Activated CD4-positive, alpha-beta T cell treated with anti-CD3 and anti-CD28 coated beads for 36 hours (primary cell): ENCODE measurements around the gene TERF2IP. TPM values are rescaled to one million over a fixed set of nuclear protein-coding genes. Genes with fewer than 3 reads are reported as not detected.

Source experiments
- ATAC-seq: fragments of 200-7000 bp; cut with Tn5 transposase; one replicate; pipeline ENCODE4 v1.10.0; 2021; ENCODE audit warnings: mild to moderate bottlenecking, moderate library complexity
- CTCF ChIA-PET: fragments of 350-600 bp; sonication (Branson Sonifier 250); formaldehyde crosslinking; loops from one replicate; lab custom pipeline; 2021; ENCODE audit warnings: antibody characterized with exemption; lab: Charles Lee
- POLR2A ChIA-PET: fragments of 350-600 bp; sonication (Branson Sonifier 250); formaldehyde crosslinking; loops from one replicate; lab custom pipeline; 2021; ENCODE audit warnings: antibody characterized with exemption, inconsistent platforms; lab: Charles Lee
- DNase-seq: peaks from one replicate; pipeline ENCODE4 v3.0.0-alpha.2; 2020
- H3K27ac Mint-ChIP-seq: one replicate; pipeline ENCODE4 v1.8.0; 2021; ENCODE audit warnings: mixed read lengths
- H3K27me3 Mint-ChIP-seq: one replicate; pipeline ENCODE4 v1.8.0; 2021; ENCODE audit warnings: mixed read lengths
- H3K36me3 Mint-ChIP-seq: one replicate; pipeline ENCODE4 v1.8.0; 2021; ENCODE audit warnings: low read depth, mixed read lengths
- H3K4me1 Mint-ChIP-seq: one replicate; pipeline ENCODE4 v1.8.0; 2021; ENCODE audit warnings: mixed read lengths
- H3K4me3 Mint-ChIP-seq: one replicate; pipeline ENCODE4 v1.8.0; 2021; ENCODE audit warnings: mild to moderate bottlenecking, moderate library complexity, mixed read lengths
- H3K9me3 Mint-ChIP-seq: one replicate; pipeline ENCODE4 v1.8.0; 2021; ENCODE audit warnings: low read depth, mixed read lengths
- intact Hi-C, 2 experiments: fragments of 100-400 bp; cut with DNase I in 1 of 2; cut with micrococcal nuclease in 1 of 2; formaldehyde crosslinking; loops; one replicate each; pipeline versions ENCODE4 v1.14.2 to v1.15.1; 2022 to 2024; cut with DNase I, micrococcal nuclease
- total RNA-seq, 2 experiments: library from RNA; stranded (reverse); gene quantifications; one replicate each; pipeline ENCODE4 v1.2.3, GENCODE V29; 2021

The TERF2IP gene
- total RNA-seq, 2 experiments from 2014 or later = 70.6 to 72.6 TPM

DNA sequence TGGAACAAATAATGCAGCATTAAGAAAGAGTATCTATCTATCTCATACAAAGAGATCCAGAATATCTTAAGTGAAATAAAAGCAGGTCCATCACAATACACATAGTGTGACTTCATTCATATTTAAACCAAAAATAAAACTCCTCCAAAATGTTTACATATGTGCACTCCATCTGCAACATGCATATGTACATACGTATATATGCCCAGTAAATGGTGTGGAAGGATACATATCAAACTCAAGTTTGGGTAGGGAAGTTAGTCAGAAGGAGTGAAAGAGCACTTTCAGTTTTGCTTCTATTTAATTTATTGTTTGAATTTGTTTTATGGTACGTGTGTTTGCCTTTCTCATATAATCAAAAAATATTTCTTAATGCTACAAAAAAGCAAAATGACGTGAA lies 12.5 kb upstream of the TERF2IP start:
- Mint-ChIP-seq H3K4me1 (peaks cover 3% of the 10 kb centered on the region), H3K9me3 (no peaks in the 10 kb centered on the region), H3K27ac (no peak overlapping the region), H3K4me3 (no peak overlapping the region), H3K27me3 (no peaks in the 10 kb centered on the region), H3K36me3 (peaks cover 71% of the 10 kb centered on the region)
- CTCF ChIA-PET = interaction anchor here (1.2 kb wide), 1 partner anchor 12 kb away, joined by 5 read pairs; the partner anchor contains the start of gene ADAT1
- DNase-seq = no peak
- no peak for ATAC-seq
- POLR2A ChIA-PET = interaction anchor here (1.0 kb wide), 1 partner anchor 10 kb away, joined by 3 read pairs; no protein-coding TSS in a partner anchor
- intact Hi-C loops = no loop called here

DNA sequence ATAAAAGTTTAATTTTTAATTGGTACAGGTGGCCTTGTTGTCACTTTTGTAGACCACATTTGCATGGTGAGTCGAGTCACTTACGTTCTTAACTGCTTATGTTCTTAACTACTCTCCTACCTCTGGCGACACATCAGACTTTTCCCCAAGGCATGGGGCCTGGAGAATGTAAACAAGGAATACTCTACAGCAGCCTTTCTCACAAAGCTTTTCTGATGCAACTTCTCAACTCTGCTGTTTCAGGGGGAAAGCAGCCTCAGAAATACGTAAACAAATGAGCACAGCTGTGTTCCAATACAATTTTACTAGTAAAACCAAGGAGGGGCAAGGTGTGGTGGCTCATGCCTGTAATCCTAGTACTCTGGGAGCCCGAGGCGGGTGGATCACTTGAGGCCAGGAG lies 7.0 kb upstream of the TERF2IP start:
- intact Hi-C loops = loop anchor here in 1 of 2 experiments (10.0 kb wide), 1 partner anchor 636 kb away; no protein-coding TSS in a partner anchor
- Mint-ChIP-seq H3K27ac (no peak overlapping the region), H3K9me3 (no peaks in the 10 kb centered on the region), H3K4me1 (peaks cover 32% of the 10 kb centered on the region), H3K36me3 (peaks cover 82% of the 10 kb centered on the region), H3K4me3 (no peak overlapping the region), H3K27me3 (no peaks in the 10 kb centered on the region)
- no peak for ATAC-seq
- ChIA-PET POLR2A (interaction anchor here (1.3 kb wide), 1 partner anchor 16 kb away, joined by 3 read pairs; no protein-coding TSS in a partner anchor), CTCF (no interaction called here)
- DNase-seq = no peak

DNA sequence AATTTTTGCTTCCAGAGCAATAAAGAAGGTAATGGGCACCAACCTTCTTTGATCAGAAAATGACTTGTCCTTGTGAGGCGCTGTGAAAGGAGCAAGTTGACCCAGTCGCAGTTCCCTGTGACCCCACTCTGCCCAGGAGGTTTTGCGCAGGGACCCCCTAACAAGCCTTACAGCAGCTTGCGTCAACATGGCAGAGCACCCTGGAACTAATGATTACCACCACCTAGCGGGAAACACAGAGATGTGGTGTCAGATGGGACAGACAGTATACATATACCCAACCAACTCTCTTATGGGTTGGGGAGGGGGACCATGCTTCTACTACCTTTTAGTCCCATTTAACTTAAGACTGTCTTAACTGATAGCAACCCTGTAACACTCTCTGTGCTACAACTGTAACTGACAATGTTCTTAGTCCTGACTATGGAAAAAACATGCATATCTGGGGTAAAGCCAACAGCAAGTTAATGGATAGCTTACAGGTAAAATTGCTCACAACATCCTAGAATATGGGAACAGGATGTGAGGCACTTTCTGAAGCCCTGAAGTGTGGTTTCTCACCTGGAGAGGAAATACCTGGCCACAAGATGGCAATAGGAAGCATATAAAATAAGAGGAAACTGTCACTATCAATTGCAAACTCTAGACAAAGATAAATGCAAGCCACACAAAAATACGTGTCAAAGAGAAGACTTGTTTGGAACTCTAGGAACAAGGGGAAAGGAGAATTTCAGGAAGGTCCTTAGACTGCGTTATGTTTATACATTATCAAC lies 3.1 kb upstream of the TERF2IP start:
- intact Hi-C loops = loop anchor here in 1 of 2 experiments (5.0 to 10.0 kb wide), 3 partner anchors 640 to 1568 kb away; no protein-coding TSS in a partner anchor
- Mint-ChIP-seq H3K27ac (peak overlapping the region; percentile 74), H3K4me3 (peak overlapping the region; percentile 50), H3K36me3 (peaks cover 71% of the 10 kb centered on the region), H3K4me1 (peaks cover 40% of the 10 kb centered on the region), H3K27me3 (no peaks in the 10 kb centered on the region), H3K9me3 (no peaks in the 10 kb centered on the region)
- no peak for ATAC-seq
- DNase-seq = no peak
- ChIA-PET POLR2A (interaction anchor here (0.8 kb wide), 1 partner anchor 9 kb away, joined by 3 read pairs; no protein-coding TSS in a partner anchor), CTCF (interaction anchor here (1.0 to 1.3 kb wide), 3 partner anchors 11 to 179 kb away, joined by 3 to 5 read pairs (median 3); no protein-coding TSS in a partner anchor)

DNA sequence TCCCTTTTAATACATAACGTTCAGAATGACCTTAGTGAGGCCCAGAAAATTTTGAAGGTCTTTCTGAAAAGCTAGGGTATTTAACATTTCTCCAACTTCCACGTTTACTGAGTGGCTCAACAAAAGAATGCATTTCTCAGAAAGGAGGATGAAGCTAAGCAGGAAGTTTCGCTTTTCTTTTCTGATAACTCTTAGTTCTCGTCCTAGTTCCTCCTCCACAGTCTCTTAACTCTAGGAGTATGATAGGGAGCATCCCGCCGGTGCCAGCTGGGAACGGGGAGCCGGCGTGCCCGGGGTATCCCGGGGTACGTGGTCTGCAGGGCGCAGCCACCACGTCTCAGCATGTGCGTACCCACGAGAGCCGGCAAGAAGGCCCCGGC lies 471 bp upstream of the TERF2IP start:
- DNase-seq (no peak), ATAC-seq (peak; percentile 10)
- CTCF ChIA-PET = interaction anchor here (1.1 to 3.3 kb wide), 4 partner anchors 26 to 117 kb away, joined by 3 to 26 read pairs (median 6); partner anchors contain the start of genes ADAT1 and TMEM231
- Mint-ChIP-seq H3K9me3 (no peaks in the 10 kb centered on the region), H3K27me3 (no peaks in the 10 kb centered on the region), H3K4me1 (peaks cover 53% of the 10 kb centered on the region), H3K36me3 (peaks cover 62% of the 10 kb centered on the region), H3K27ac (peak overlapping the region; percentile 98), H3K4me3 (peak overlapping the region; percentile 85)
- intact Hi-C loops = loop anchor here (1.0 to 10.0 kb wide), 14 partner anchors 24 to 1565 kb away; partner anchors contain the start of genes ADAT1 (in 2 of the 2), CFDP1 (in 2 of the 2), TMEM170A (in 2 of the 2) and GABARAPL2 (in 1 of the 2)
- POLR2A ChIA-PET = interaction anchor here (0.8 to 6.3 kb wide), 10 partner anchors 11 to 1543 kb away, joined by 3 to 59 read pairs (median 4); partner anchors contain the start of genes ADAT1, CFDP1, GABARAPL2 and MON1B

DNA sequence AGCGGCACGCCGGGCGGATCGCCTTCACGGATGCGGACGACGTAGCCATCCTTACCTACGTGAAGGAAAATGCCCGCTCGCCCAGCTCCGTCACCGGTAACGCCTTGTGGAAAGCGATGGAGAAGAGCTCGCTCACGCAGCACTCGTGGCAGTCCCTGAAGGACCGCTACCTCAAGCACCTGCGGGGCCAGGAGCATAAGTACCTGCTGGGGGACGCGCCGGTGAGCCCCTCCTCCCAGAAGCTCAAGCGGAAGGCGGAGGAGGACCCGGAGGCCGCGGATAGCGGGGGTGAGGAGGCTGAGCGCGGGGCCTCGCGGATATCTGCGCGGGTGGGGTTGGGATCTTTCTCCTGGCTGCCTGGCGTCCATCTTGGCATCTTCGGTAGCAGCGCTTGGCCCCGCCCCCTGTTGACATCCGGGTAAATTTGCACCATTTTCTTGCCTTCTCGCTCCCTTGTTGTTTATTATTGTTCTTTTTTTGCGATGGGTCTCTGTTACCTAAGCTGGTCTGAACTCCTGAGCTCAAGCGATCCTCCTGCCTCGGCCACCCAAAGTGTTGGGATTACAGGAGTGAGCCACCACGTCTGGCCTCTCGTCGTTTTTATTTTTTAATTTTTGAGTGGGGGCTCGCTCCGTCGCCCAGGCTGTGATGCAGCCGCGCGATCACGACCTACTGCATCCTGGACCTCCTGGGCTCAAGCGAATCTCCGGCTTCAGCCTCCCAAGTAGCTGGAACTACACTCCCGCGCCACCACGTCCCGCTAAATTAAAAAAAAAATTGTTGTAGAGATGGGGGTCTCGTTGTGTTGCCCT lies 898 bp downstream of the TERF2IP start:
- Mint-ChIP-seq H3K9me3 (no peaks in the 10 kb centered on the region), H3K27ac (peak overlapping the region; percentile 95), H3K36me3 (peaks cover 53% of the 10 kb centered on the region), H3K4me1 (peaks cover 59% of the 10 kb centered on the region), H3K4me3 (peak overlapping the region; percentile 85), H3K27me3 (no peaks in the 10 kb centered on the region)
- intact Hi-C loops = loop anchor here (1.0 to 10.0 kb wide), 7 partner anchors 92 to 1564 kb away; partner anchors contain the start of genes MON1B (in 1 of the 2) and TMEM231 (in 1 of the 2)
- ChIA-PET CTCF (interaction anchor here (0.7 to 3.3 kb wide), 9 partner anchors 27 to 1043 kb away, joined by 3 to 26 read pairs (median 4); partner anchors contain the start of genes ADAT1, TMEM170A and TMEM231), POLR2A (interaction anchor here (1.0 to 6.3 kb wide), 7 partner anchors 12 to 1542 kb away, joined by 3 to 59 read pairs (median 4); partner anchors contain the start of genes ADAT1, GABARAPL2 and MON1B)
- peak; percentile 30 for ATAC-seq
- peak; percentile 94 for DNase-seq

DNA sequence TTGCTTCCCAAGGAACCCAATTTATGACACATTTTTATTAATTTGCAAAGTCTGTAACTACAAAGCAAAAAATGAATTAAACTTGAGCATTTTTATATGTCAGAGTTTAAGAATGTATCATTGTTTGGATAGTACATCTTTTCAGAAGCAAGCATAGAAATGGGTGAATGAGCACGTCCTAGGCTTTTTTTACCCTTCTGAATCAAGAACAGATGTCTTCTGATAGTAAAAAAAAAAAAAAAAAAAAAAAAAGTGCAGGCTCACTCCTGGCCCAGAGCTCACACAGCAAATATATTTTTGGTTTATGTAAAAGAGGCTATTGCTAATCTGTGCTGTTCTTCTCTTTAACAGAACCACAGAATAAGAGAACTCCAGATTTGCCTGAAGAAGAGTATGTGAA lies 6.3 kb downstream of the TERF2IP start:
- H3K9me3 Mint-ChIP-seq = no peaks in the 10 kb centered on the region
- ChIA-PET CTCF (interaction anchor here (0.7 to 1.7 kb wide), 5 partner anchors 20 to 181 kb away, joined by 3 to 6 read pairs (median 3); no protein-coding TSS in a partner anchor), POLR2A (interaction anchor here (0.7 to 1.0 kb wide), 2 partner anchors 39 to 1527 kb away, joined by 5 to 6 read pairs; no protein-coding TSS in a partner anchor)
- intact Hi-C loops = no loop called here
- H3K36me3 Mint-ChIP-seq = peaks cover 64% of the 10 kb centered on the region
- no peak for DNase-seq
- H3K4me1 Mint-ChIP-seq = peaks cover 43% of the 10 kb centered on the region
- peak overlapping the region; percentile 86 for H3K27ac Mint-ChIP-seq
- no peaks in the 10 kb centered on the region for H3K27me3 Mint-ChIP-seq
- no peak overlapping the region for H3K4me3 Mint-ChIP-seq
- no peak for ATAC-seq

DNA sequence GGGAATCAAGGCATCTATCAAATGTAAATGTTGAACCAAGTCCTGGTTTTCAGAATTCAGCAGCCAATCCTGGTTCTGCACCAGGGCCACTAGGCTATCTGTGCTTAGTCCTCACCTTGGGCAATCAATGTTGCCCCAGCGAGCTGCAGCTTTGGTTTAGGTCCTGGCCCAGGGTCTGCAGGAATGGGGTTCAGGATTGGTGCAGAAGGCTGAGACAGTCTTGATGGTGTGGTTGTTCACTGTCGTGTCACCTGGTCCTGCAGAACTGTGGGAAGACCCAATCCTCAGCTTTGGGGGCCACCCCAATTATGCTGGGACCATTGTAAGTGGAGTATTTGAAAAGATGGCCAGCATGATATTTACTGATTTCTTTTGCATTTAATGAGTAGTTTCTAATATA lies 10.6 kb downstream of the TERF2IP start:
- ChIA-PET POLR2A (no interaction called here), CTCF (interaction anchor here (0.6 kb wide), 1 partner anchor 263 kb away, joined by 3 read pairs; no protein-coding TSS in a partner anchor)
- no peaks in the 10 kb centered on the region for H3K27me3 Mint-ChIP-seq
- no peaks in the 10 kb centered on the region for H3K9me3 Mint-ChIP-seq
- no peak overlapping the region for H3K27ac Mint-ChIP-seq
- DNase-seq (no peak), ATAC-seq (no peak)
- no peak overlapping the region for H3K4me3 Mint-ChIP-seq
- peaks cover 51% of the 10 kb centered on the region for H3K36me3 Mint-ChIP-seq
- H3K4me1 Mint-ChIP-seq = peaks cover 16% of the 10 kb centered on the region
- intact Hi-C loops = no loop called here

DNA sequence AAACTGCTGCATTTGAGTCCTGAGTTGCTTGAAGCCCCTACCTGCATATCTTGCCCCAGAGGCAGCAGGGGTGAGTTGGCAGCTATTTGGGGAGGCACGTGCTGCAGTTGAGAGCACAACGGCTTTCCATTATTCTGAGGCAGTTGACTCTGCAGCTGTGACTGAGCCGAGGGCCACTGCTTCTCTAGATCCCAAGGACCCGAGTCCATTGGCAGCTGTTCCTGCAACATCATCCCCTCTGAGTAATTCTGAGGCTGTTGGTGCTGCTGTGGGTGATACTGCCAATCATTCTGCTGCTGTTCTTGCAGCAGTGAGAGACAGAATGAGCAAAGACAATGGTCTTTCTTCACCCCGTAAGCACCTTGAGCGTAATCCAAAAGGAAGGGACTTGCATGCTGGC lies 12.7 kb downstream of the TERF2IP start:
- intact Hi-C loops = no loop called here
- Mint-ChIP-seq H3K27me3 (no peaks in the 10 kb centered on the region), H3K4me1 (peaks cover 4% of the 10 kb centered on the region), H3K27ac (no peak overlapping the region), H3K36me3 (peaks cover 35% of the 10 kb centered on the region), H3K9me3 (no peaks in the 10 kb centered on the region), H3K4me3 (no peak overlapping the region)
- ChIA-PET CTCF (interaction anchor here (0.6 kb wide), 1 partner anchor 485 kb away, joined by 4 read pairs; no protein-coding TSS in a partner anchor), POLR2A (interaction anchor here (0.7 kb wide), 1 partner anchor 265 kb away, joined by 9 read pairs; no protein-coding TSS in a partner anchor)
- DNase-seq = no peak
- no peak for ATAC-seq

DNA sequence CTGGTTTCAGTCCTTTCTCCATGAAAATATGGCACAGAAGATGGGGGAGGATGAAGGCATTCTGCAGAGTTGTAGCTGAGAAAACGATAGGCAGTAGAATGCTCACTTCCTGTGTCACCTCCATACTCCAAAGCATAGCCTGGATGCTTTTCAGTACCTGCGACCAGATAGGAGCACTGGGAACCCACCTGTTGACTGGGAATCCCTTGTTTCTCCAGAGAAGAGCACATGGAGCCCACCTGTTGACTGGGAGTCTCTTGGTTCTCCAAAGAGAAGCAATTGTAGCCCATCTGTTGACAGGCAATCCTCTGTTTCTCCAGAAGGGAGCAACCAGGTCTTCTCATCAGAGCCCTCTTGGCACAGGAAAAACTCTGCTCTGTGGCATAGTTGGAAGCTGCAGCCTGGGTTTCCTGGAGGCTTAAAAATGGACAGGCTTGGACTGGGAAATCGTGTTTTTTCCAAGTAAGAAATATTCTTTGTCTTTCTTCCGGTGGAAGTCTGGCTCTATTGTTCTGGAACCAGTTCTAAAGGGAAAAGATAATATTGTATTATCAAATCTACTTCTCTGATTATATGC lies 13.2 kb downstream of the TERF2IP start:
- Mint-ChIP-seq H3K4me3 (no peak overlapping the region), H3K36me3 (peaks cover 34% of the 10 kb centered on the region), H3K27ac (no peak overlapping the region), H3K4me1 (peaks cover 4% of the 10 kb centered on the region), H3K27me3 (no peaks in the 10 kb centered on the region), H3K9me3 (no peaks in the 10 kb centered on the region)
- DNase-seq = no peak
- intact Hi-C loops = no loop called here
- ChIA-PET POLR2A (no interaction called here), CTCF (interaction anchor here (0.6 kb wide), 1 partner anchor 484 kb away, joined by 4 read pairs; no protein-coding TSS in a partner anchor)
- no peak for ATAC-seq

DNA sequence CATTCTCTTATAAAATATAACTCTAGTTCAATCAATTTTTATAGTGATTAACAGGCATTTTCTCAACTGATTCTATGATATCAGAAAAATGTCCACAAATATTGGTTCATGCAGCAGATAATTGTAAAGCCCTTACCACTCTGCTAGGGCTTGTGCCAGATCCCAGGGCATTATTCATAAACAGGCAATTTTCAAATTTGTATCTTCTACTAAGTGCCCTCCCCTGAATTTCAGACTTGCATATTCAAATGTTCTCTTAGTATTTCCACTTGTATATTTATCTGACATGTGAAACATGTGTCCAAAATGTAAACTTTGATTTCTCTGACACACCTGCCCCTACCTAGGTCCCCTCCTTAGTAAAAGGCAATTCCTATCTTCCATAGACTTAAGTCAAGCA lies 19.9 kb downstream of the TERF2IP start:
- Mint-ChIP-seq H3K27ac (no peak overlapping the region), H3K36me3 (no peaks in the 10 kb centered on the region), H3K27me3 (no peaks in the 10 kb centered on the region), H3K9me3 (no peaks in the 10 kb centered on the region), H3K4me1 (no peaks in the 10 kb centered on the region), H3K4me3 (no peak overlapping the region)
- intact Hi-C loops = no loop called here
- no peak for DNase-seq
- CTCF ChIA-PET = no interaction called here
- no peak for ATAC-seq
- POLR2A ChIA-PET = no interaction called here
